Measurements from ENCODE around the gene DNAH2. TPM values are rescaled to one million over a fixed set of nuclear protein-coding genes. Genes with fewer than 3 reads are reported as not detected.

The DNAH2 gene
- total and polyA plus RNA-seq, 2 of the 13 experiments (the other 11 are each of a cell fraction or from before 2014, with no cell fraction given): not detected

DNA sequence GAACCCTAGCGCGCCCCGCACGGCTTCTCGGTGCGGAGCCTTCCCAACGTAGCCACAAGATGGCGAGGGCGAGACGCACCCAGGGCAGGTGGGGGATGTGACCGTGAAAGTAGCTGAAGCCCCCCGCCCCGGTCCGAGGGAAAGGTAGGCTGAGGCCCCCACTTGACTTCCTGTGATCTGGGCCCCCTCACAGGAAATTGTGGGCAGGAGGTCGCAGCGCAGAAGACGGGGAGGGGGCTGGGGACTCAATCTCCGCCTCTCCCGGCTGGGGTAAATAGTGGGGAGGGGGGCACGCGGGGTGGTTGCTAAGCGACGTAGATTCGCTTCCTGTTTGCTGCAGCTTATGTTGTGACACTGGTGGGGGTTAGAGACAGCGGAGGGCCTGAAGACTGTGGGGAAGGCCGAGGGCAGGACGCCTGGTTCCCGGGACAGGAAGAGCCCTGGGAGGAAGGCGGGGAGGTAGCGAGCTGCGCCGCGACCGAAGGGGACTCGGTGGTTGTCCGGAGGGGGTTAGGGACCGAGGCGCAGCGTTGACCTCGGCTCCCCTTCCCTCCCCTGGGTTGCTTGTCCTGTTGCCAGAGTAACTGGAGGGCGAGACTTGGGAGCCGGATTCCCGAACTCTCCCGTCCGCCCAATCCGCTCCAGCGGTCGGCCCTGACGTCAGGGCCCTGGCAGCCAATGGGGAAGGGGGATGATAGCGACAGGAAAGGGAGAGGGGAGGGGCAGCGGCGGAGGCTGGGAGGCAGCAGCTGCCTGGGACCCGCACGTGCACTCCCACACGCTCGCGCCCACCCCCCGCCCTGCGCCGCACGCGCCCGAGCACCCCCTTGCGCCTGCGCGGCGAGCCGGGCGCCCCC is 117.6 kb downstream of the DNAH2 start (continued):
- TF ChIP-seq GABPA (IDR thresholded peaks at IDR 0.05; ENCODE audit: low read depth, low read length) (peak; percentile 27; the same call in 1 of the 2 replicates), GABPA (CRISPR knock-in tag; IDR thresholded peaks at IDR 0.05; ENCODE audit: low read depth) (peak; percentile 42; the same call in 1 of the 2 replicates), GTF2F1 (IDR thresholded peaks at IDR 0.05; ENCODE audit: low read length) (no peak), ZNF577 (CRISPR knock-in tag; IDR thresholded peaks at IDR 0.05; ENCODE audit: borderline replicate concordance, low read depth) (no peak), ZNF567 (CRISPR knock-in tag; IDR thresholded peaks at IDR 0.05; ENCODE audit: borderline replicate concordance) (0 out of 2 replicates have a peak, but pooled peaks have one; percentile 50), ZNF546 (CRISPR knock-in tag; conservative IDR thresholded peaks at IDR 0.05) (no peak), KDM5B (CRISPR knock-in tag; IDR thresholded peaks at IDR 0.05; ENCODE audit: borderline replicate concordance) (no peak; the same call in 1 of the 2 replicates), SKI (IDR thresholded peaks at IDR 0.05; ENCODE audit: partially characterized antibody) (peak; percentile 13), CC2D1A (CRISPR knock-in tag; IDR thresholded peaks at IDR 0.05) (no peak)
- TF ChIP-seq, protein P1, sequence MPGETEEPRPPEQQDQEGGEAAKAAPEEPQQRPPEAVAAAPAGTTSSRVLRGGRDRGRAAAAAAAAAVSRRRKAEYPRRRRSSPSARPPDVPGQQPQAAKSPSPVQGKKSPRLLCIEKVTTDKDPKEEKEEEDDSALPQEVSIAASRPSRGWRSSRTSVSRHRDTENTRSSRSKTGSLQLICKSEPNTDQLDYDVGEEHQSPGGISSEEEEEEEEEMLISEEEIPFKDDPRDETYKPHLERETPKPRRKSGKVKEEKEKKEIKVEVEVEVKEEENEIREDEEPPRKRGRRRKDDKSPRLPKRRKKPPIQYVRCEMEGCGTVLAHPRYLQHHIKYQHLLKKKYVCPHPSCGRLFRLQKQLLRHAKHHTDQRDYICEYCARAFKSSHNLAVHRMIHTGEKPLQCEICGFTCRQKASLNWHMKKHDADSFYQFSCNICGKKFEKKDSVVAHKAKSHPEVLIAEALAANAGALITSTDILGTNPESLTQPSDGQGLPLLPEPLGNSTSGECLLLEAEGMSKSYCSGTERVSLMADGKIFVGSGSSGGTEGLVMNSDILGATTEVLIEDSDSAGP (CRISPR knock-in tag; IDR thresholded peaks at IDR 0.05; ENCODE audit: borderline replicate concordance): peak; percentile 81; the same call in 1 of the 2 replicates
- TF ChIP-seq, protein P2, sequence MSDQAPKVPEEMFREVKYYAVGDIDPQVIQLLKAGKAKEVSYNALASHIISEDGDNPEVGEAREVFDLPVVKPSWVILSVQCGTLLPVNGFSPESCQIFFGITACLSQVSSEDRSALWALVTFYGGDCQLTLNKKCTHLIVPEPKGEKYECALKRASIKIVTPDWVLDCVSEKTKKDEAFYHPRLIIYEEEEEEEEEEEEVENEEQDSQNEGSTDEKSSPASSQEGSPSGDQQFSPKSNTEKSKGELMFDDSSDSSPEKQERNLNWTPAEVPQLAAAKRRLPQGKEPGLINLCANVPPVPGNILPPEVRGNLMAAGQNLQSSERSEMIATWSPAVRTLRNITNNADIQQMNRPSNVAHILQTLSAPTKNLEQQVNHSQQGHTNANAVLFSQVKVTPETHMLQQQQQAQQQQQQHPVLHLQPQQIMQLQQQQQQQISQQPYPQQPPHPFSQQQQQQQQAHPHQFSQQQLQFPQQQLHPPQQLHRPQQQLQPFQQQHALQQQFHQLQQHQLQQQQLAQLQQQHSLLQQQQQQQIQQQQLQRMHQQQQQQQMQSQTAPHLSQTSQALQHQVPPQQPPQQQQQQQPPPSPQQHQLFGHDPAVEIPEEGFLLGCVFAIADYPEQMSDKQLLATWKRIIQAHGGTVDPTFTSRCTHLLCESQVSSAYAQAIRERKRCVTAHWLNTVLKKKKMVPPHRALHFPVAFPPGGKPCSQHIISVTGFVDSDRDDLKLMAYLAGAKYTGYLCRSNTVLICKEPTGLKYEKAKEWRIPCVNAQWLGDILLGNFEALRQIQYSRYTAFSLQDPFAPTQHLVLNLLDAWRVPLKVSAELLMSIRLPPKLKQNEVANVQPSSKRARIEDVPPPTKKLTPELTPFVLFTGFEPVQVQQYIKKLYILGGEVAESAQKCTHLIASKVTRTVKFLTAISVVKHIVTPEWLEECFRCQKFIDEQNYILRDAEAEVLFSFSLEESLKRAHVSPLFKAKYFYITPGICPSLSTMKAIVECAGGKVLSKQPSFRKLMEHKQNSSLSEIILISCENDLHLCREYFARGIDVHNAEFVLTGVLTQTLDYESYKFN (CRISPR knock-in tag; conservative IDR thresholded peaks at IDR 0.05): peak; percentile 47
- TF ChIP-seq, protein P3, sequence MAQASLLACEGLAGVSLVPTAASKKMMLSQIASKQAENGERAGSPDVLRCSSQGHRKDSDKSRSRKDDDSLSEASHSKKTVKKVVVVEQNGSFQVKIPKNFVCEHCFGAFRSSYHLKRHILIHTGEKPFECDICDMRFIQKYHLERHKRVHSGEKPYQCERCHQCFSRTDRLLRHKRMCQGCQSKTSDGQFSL (CRISPR knock-in tag; IDR thresholded peaks at IDR 0.05): peak; percentile 68
- TF ChIP-seq, protein P4, sequence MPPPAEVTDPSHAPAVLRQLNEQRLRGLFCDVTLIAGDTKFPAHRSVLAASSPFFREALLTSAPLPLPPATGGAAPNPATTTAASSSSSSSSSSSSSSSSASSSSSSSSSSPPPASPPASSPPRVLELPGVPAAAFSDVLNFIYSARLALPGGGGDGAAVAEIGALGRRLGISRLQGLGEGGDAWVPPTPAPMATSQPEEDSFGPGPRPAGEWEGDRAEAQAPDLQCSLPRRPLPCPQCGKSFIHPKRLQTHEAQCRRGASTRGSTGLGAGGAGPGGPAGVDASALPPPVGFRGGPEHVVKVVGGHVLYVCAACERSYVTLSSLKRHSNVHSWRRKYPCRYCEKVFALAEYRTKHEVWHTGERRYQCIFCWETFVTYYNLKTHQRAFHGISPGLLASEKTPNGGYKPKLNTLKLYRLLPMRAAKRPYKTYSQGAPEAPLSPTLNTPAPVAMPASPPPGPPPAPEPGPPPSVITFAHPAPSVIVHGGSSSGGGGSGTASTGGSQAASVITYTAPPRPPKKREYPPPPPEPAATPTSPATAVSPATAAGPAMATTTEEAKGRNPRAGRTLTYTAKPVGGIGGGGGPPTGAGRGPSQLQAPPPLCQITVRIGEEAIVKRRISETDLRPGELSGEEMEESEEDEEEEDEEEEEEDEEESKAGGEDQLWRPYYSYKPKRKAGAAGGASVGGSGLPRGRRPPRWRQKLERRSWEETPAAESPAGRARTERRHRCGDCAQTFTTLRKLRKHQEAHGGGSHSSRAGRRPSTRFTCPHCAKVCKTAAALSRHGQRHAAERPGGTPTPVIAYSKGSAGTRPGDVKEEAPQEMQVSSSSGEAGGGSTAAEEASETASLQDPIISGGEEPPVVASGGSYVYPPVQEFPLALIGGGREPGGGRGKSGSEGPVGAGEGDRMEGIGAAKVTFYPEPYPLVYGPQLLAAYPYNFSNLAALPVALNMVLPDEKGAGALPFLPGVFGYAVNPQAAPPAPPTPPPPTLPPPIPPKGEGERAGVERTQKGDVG (CRISPR knock-in tag; IDR thresholded peaks at IDR 0.05; ENCODE audit: borderline replicate concordance): no peak
- TF ChIP-seq, protein P5, sequence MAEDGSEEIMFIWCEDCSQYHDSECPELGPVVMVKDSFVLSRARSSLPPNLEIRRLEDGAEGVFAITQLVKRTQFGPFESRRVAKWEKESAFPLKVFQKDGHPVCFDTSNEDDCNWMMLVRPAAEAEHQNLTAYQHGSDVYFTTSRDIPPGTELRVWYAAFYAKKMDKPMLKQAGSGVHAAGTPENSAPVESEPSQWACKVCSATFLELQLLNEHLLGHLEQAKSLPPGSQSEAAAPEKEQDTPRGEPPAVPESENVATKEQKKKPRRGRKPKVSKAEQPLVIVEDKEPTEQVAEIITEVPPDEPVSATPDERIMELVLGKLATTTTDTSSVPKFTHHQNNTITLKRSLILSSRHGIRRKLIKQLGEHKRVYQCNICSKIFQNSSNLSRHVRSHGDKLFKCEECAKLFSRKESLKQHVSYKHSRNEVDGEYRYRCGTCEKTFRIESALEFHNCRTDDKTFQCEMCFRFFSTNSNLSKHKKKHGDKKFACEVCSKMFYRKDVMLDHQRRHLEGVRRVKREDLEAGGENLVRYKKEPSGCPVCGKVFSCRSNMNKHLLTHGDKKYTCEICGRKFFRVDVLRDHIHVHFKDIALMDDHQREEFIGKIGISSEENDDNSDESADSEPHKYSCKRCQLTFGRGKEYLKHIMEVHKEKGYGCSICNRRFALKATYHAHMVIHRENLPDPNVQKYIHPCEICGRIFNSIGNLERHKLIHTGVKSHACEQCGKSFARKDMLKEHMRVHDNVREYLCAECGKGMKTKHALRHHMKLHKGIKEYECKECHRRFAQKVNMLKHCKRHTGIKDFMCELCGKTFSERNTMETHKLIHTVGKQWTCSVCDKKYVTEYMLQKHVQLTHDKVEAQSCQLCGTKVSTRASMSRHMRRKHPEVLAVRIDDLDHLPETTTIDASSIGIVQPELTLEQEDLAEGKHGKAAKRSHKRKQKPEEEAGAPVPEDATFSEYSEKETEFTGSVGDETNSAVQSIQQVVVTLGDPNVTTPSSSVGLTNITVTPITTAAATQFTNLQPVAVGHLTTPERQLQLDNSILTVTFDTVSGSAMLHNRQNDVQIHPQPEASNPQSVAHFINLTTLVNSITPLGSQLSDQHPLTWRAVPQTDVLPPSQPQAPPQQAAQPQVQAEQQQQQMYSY (CRISPR knock-in tag; IDR thresholded peaks at IDR 0.05): peak; percentile 76; the same call in 1 of the 2 replicates
